Measurements from ENCODE around the gene DEPDC1.
A peak's percentile ranks its signal among the peaks of the same experiment; 100 is the strongest.
"Not testable (repeated sequence)": the region's sequence is repeated elsewhere in the genome, so short reads cannot be mapped to it uniquely, and the experiment has no call there.

The DEPDC1 gene, protein sequence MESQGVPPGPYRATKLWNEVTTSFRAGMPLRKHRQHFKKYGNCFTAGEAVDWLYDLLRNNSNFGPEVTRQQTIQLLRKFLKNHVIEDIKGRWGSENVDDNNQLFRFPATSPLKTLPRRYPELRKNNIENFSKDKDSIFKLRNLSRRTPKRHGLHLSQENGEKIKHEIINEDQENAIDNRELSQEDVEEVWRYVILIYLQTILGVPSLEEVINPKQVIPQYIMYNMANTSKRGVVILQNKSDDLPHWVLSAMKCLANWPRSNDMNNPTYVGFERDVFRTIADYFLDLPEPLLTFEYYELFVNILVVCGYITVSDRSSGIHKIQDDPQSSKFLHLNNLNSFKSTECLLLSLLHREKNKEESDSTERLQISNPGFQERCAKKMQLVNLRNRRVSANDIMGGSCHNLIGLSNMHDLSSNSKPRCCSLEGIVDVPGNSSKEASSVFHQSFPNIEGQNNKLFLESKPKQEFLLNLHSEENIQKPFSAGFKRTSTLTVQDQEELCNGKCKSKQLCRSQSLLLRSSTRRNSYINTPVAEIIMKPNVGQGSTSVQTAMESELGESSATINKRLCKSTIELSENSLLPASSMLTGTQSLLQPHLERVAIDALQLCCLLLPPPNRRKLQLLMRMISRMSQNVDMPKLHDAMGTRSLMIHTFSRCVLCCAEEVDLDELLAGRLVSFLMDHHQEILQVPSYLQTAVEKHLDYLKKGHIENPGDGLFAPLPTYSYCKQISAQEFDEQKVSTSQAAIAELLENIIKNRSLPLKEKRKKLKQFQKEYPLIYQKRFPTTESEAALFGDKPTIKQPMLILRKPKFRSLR

DNA sequence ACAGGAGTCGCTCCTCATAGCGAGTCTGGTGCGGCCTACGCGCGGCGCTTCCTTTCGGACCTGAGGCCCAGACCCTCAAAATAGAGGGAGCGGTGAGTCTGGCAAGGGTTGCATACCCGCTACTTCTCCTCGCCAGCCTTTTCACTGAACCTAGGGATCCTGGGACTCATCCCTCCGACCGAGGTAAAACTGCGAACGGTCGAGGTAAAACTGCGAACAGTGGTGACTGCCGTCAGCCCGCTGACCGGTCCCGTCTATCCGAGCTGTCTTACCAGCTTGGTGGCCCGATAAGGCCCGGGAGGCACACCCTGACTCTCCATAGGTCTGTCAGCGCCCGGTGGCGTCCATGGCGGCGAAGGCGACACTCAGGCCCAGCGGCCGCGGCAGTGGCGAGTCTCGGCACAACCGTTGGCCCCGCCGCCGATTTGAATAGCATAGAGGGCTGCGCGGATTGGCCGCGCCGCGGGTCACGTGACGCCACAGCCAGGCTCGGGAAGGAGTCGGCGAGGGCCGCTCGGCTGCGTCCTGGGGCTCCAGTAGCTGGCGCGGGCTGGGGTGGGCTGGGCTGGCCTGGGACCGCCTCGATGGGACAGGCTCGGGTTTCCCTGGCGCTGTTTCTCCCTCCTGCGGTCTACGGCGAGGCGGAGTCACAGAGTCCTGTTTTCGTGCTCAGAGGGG is at the start of gene DEPDC1:
Gene DEPDC1 (minus strand): TSS at position 403 of the 678 bp plus-strand sequence. CDS start 83 bp downstream, at position 320.
- DNase-seq: peak; percentile 64

DNA sequence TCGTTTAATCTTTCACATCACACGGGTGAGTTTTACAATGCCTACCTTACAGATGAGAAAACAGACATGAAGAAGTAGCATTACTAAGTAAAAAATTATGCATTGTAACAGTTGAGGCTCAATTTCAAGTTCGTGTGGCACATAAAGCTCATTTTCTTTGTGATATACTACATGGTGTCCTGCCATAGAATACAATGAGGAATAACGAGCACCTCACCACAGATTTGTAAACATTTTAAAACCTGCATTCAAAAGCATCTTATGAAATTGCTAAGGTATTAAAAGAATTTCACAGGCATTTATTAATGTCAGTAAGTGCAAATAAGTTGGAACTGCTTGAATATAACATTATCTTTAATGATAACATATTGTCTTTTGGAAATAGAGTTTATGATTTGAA is 47.8 kb upstream of the DEPDC1 start:
- no peak for DNase-seq

DNA sequence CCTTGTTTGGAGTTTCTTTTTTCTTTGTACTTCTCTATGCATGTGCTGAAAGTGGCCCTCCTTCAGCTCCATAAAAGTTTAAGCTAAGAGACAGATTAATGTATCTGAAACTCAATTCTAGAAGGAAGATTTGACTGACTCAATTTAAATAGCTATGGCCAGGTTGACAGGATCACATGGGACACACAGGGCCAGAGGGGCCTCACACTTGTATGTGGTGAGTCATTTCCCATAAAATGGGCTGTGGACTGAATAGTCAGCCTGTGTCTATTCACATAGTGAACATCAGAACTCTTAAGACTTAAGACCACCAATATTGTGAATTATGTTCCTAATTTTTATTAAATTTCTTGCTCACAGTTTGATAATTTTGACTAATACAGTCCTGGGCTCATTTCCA is 45.7 kb upstream of the DEPDC1 start:
- no peak for DNase-seq

DNA sequence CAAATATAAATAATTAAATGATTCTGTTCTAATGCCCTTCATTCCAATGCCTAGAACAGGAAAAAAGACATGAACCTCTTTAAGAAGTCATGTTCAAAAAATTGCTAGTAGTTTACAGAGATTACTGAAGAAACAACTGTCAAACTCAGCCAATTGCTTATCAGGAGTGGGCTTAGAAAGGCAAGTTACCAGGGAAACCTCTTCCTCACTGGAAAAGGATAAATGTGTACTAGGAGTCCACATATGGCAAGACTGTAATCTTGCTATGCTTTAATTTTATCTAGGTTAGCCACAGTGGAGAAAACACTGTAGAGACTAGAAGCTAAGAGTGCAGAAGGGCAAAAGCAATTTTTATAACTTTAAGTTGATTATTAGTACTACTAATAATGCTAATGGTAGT is 42.1 kb upstream of the DEPDC1 start:
- no peak for DNase-seq

DNA sequence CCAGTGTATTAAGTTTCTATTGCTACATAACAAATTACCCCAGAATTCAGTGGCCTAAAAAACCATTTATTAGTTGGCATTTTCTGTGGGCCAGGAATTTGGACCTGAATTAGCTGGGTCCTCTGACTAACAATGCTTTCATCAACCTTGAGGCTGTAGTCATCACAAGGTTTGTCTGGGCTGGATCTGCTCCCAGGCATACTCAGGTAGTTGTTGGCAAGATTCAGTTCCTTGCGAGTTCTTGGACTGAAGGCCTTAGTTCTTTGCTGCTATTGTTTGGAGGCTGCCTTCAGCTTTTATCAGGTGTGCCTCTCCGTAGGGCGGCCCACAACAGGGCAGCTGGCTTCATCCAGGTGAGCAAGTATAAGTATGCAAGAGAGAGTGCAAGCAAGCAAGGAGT is 31.4 kb upstream of the DEPDC1 start:
- DNase-seq: no peak

DNA sequence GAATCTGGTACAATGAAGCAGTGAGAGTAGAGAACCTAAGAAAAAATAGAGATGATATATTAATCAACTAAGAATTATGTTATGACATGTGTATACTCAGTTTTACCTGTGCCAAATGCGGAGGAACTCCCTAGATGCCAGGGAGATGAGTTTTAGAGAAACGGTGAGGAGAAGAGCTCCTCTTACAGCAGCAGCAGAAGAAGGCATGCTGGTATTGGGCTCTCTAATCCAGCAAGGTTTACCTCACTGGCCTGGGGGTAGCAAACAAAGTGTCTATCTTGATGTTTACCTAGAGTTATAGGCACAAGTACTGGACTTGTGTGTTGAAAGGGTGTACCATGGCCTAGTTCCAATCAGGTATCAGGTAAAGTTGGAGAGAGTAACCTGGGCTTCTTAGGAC is 28.9 kb upstream of the DEPDC1 start:
- no peak for DNase-seq

DNA sequence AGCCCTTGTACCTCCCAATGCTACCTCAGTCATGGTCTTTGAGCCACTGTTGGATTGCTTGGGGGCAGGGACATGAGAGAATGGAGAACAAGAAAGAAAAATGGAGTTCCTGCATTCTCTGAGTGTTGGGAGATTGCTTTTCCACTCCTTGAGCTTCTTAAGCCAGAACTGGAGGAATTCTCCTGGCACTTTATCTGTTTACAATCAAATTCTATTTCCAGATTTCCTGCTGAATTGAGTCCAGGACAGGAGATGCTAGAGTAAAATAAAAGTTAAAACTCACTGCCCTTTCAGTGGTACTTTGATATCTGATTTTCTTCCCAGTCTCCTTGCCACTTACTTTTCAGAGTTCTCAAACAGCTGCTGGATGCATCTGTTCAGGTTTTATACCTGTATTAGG is 24.4 kb upstream of the DEPDC1 start:
- no peak for DNase-seq

DNA sequence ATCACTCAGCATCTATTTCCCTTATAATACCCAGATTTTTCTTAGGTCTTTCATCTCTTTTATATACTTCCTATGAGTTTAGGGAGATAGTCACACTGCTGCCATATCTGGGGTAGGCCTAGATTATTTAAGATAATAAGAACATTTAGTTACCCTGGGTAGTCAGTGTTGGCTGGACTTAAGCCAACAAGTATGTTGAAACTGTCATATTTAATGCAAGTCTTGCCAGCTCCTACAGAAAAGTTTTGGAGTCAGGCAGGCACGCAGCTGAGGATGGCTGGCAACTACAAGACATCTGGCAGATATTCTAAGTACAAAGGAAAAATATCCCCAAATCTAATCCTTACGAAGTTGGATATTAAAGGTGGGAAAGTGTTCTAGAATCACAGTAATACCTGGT is 19.2 kb upstream of the DEPDC1 start:
- no peak for DNase-seq

DNA sequence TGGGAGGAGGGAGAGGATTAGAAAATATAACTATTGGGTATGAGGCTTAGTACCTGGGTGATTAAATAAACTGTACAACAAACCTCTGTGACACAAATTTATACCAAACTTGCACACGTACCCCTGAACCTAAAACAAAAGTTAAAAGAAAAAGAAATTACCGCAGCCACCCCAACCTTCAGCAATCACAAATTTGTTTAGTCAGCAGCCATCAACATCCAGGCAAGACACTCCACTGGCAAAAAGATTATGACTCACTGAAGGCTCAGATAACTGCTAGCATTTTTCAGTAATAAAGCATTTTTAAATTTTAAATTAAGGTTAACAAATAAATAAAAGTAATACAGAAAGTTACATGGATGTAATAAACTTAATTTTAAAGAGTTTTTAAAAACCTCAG is 14.4 kb upstream of the DEPDC1 start:
- no peak for DNase-seq

DNA sequence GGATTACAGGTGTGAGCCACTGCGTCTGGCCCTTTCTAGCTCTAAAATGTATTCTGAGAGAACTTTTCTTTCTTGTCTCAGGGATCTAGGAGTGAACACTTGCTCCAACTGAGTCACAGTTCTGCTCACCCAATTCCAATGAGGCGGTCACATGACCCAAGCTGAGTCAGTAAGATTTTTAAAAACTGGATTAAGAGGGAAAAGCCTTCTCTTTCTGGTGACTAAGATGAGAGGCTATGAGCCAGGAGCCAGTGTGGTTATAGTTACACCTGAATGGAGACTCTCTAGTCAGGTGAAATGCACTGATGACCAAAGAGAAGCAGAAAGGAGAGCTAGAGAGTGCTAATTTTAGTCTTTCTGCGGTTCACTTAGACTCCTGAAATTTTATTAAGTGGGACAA is 9.5 kb upstream of the DEPDC1 start:
- no peak for DNase-seq

DNA sequence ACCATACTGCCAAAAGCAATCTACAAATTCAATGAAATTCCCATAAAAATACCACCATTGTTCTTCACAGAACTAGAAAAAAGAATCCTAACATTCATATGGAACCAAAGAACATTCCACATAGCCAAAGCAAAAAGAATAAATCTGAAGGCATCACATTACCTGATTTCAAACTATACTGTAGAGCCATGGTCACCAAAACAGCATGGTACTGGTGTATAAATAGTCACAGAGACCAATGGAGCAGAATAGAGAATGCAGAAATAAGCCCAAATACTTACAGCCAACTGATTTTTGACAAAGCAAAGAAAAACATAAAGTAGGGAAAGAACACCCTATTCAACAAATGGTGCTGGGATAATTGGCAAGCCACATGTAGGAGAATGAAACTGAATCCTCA is 6.2 kb upstream of the DEPDC1 start:
- DNase-seq: no peak

DNA sequence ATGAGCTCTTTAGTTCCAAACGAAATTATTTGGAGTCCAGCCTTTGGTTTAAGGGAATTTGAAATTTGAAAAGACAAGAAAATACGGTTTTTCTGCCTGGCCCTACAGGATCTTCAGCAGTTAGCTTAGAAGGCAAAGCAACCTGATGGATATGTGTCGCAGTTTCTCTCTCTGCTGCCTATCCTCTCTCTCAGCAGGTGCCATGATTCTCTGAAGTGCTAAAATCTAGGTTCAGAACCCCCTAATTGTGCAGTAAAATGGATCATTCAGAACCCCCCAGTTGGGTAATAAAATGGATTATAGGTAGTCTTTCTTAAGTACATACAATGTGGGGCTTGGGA is 446 bp upstream of the DEPDC1 start:
- DNase-seq: no peak

DNA sequence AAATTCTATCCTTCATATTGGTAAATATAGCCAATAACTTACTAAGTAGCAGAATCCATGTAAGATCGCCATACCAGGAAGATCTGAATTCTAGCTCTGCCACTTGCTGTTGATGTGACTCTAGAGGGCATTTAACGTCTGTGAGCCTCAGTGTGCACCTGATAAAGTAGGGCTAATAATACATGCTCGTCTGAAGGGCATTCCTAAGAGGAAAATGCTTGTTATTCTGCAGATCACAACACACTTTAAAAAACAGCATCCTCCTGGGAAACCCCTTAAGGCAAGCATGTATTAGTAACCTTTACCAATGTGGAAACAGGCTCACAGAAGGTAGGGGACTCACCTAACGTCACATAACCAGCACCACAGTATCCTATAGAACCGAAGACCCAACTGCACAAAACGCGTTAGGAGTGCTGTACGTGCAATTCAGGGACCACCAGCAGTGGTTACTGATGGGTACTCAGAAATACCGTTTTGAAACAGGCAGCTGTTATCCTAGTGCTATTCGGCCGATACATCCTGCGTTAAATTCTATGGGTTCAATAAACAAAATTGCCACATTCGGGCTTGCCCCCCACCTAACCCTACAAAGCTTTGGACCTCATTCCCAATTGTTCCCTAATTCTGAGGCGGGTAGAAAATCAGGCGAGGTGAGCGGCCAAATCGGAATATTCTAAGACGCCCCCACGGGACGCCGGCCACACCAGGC is 758 bp downstream of the DEPDC1 start:
- DNase-seq: no peak

DNA sequence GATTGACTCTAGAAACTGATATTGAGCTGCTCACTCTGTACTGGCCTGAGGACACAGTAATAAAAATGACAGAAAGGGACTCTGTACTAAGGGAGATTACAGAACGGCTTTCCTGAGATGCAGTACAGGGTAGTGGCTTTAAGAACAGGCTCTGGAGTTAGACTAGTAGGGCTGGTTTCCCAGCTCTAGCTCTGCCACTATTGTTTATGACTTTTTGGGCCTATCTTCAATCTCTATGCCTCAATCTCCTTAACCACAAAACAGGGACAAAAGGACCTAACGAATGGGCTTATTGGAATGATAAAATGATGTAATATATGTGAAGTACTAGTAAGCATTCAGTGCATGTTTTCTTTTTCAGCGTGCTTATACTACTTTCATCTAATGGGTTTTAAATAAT is 1.4 kb downstream of the DEPDC1 start:
- DNase-seq: no peak

DNA sequence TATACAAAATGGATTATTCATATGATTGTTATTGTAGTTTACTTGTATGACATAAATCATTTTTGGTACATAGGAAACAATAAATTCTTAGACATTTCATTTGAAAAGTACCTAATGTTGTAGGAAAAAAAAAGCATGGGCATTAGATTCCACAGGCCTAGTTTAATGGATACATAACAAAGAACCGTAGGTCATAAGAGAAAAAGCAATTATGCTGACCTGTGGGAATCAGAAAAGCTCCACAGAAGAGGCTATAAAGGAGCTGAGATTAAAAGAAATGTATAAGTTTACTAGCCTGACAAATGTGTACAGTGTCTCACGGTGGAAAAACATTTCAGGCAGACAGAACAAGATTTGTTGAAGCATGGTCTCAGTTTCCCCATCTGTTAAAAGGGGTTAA is 3.7 kb downstream of the DEPDC1 start:
- DNase-seq: no peak

DNA sequence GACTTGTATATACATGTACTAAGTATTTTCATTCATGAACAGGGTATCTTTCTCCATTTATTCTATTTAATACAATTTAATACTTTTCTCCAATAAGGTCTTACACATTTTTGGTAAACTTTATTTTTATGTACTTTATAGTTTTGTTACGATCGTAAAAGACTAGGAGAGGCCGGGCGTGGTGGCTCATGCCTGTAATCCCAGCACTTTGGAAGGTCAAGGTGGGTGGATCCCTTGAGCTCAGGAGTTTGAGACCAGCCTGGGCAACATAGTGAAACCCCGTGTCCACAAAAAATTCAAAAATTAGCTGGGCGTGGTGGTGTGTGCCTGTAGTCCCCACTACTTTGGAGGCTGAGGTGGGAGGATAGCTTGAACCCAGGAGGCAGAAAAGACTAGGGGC is 4.6 kb downstream of the DEPDC1 start:
- not testable (repeated sequence) for DNase-seq

DNA sequence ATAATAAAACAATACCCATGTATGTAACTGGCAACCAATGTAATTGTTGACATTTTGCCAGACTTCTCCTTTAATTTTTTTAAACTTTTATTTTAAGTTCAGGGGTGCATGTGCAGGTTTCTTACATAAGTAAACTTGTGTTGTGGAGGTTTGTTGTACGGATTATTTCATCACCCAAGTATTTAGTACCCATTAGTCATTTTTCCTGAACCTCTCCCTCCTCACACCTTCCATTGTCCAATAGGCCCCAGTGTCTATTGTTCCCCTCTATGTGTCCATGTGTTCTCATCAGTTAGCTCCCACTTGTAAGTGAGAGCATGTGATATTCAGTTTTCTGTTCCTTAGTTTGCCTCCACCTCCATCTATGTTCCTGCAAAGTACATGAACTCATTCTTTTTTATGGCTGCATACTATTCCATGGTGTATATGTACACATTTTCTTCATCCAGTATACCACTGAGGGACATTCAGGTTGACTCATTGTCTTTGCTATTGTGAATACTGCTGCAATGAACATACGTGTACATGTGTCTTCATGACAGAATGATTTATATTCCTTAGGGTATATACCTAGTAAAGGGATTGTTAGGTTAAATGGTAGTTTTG is 6.7 kb downstream of the DEPDC1 start:
- no peak for DNase-seq

DNA sequence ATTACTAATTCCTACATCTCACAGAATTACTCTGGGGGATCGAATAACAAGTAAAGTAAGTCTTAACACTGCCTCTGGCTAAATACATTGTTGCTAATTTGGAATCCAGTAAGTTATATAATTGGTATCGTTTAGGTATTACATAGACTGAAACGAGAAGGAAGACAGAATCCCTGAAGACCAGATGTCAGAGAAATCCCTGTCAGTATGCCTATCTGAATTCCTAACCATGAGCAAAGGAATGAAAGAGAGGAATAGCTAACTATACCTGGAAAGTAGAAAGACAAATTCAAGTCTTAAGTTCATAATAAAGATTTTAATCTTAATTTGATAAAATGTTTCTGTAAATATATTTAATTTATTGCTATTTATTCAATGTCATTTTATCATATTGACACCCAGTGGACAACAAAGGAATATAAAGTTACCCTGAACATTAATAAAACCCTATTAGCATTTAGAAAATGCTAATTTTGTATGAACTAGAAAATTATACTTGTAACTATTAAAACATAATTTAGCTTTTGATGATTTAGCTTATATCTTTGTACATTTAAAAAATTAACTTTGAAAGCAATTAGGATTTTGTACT is 11.4 kb downstream of the DEPDC1 start:
- DNase-seq: no peak

DNA sequence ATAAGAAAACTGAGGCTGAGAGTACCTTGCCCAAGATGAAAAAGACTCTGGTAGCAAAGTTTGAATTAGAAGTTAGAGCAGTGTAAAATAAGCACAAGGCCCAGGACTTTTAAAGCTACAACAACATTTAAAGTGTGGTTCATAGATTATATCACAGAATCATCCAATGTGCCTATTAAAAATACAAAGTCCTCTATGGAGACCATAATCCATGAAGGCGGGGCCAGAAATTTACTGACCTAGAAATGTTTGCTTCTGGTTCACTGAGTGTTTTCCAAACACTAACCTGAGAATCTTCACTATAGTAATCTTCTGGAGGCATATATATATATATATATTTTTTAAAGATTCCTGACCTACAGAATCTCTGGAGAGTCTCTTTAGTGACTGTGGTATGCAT is 12.3 kb downstream of the DEPDC1 start:
- no peak for DNase-seq

DNA sequence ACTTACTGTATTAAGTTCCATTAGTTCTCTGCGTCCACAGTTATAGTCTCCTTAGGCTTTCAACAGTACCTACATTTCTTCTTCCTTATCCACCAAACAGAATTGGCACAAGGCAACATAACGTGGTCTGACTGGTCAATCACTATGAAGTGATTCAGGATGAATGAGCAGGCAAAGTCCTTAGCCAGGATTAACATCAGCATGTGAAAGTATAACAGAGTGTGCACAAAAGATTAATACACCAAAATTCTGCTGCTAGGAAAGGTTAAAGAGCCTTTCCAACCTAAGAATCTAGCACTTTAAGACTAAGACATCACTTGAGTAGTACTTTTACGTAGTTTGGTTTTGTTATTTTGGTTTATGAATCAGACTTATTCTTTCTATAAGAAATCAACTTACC is 15.8 kb downstream of the DEPDC1 start:
- no peak for DNase-seq

DNA sequence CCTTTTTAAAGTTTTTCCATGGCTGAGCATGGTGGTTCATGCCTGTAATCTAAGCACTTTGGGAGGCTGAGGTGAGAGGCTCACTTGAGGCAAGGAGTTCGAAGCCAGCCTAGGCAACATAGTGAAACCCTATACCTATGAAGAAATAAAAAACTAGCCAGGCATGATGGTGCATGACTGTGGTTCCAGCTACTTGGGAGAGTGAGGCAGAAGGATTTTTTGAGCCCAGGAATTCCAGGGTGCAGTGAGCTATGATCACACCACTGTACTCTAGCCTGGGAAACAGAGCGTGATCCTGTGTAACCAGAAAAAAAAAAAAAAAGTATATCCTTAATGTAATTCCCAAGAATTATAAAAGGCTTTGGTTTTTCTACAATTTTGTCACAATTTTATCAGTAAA is 17.4 kb downstream of the DEPDC1 start:
- no peak for DNase-seq

DNA sequence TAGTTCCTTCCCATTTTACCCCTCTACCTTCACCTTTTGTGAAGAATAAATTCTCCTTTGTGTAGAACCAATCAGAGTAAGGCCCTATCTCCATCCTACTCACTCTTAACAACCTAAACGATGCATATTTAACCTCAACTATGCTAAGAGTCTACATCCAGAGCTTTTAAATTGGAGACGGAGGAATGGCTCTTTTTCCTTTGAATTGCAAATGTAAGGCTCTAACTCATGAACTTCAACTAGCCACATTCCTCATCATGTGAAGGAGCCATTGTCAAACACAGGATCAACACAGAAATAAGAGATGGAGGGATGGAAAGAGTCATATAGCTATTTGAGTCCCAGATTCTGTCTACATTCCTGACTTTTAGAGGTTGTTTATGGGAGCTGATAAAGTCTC is 18.2 kb downstream of the DEPDC1 start:
- no peak for DNase-seq
